HepG2 (cell line): Measurements from ENCODE around the gene CALML5.

ENCODE experiments used
- EZH2 ChIP-seq: conservative IDR thresholded peaks from 2 replicates; pipeline ENCODE4 v1.6.1; 2012; ENCODE audit warnings: mild to moderate bottlenecking, low read depth, low read length, moderate library complexity
- FOXK1 ChIP-seq: sonication (generic); formaldehyde crosslinking; IDR thresholded peaks from 2 replicates; pipeline ENCODE4 v1.4.0; 2020; ENCODE audit warnings: low read depth, missing genetic modification reagents, borderline replicate concordance
- SMAD3 ChIP-seq: sonication (generic); formaldehyde crosslinking; IDR thresholded peaks from 2 replicates; pipeline ENCODE4 v1.4.0; 2020; ENCODE audit warnings: missing genetic modification reagents
- YEATS4 ChIP-seq: sonication (generic); formaldehyde crosslinking; IDR thresholded peaks from 2 replicates; pipeline ENCODE4 v1.4.0; 2020; ENCODE audit warnings: missing genetic modification reagents, borderline replicate concordance
- ZKSCAN1 ChIP-seq: fragments of 150-350 bp; IDR thresholded peaks from 2 replicates; pipeline ENCODE4 v1.6.1; 2014; ENCODE audit warnings: low read length
- TF ChIP-seq, protein P1 (sequence below): sonication (generic); formaldehyde crosslinking; IDR thresholded peaks from 2 replicates; pipeline ENCODE4 v1.4.0; 2020; ENCODE audit warnings: missing genetic modification reagents

GRCh38 chr10:5469353-5470061 is 29.9 kb downstream of the CALML5 start:
- TF ChIP-seq ZKSCAN1 = no peak
- TF ChIP-seq EZH2 = no peak
- TF ChIP-seq, protein P1, sequence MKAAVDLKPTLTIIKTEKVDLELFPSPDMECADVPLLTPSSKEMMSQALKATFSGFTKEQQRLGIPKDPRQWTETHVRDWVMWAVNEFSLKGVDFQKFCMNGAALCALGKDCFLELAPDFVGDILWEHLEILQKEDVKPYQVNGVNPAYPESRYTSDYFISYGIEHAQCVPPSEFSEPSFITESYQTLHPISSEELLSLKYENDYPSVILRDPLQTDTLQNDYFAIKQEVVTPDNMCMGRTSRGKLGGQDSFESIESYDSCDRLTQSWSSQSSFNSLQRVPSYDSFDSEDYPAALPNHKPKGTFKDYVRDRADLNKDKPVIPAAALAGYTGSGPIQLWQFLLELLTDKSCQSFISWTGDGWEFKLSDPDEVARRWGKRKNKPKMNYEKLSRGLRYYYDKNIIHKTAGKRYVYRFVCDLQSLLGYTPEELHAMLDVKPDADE (CRISPR knock-in tag) = no peak
- TF ChIP-seq SMAD3 = no peak
- TF ChIP-seq YEATS4 = no peak
- TF ChIP-seq FOXK1 (CRISPR knock-in tag) = no peak
